Measurements from ENCODE around the gene TLE4.
"Not testable (repeated sequence)": the region's sequence is repeated elsewhere in the genome, so short reads cannot be mapped to it uniquely, and the experiment has no call there.

The TLE4 gene

DNA sequence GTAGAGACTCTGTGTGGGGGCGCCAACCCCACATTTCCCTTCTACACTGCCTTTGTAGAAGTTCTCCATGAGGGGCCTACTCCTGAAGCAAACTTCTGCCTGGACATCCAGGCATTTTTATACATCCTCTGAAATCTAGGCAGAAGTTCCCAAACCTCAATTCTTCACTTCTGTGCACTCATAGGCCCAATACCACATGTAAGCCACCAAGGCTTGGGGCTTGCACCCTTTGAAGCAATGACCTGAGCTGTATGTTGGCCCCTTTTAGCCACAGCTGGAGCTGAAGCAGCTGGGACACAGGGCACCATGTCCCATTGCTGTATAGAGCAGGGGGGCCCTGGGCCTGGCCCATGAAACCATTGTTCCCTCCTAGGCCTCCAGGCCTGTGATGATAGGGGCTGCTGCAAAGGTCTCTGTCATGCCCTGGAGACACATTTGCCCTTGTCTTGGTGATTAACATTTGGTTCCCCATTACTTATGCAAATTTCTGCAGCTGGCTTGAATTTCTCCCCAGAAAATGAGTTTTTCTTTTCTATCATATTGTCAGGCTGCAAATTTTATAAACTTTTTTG is 180.2 kb downstream of the TLE4 start:
- not testable (repeated sequence) for DNase-seq

DNA sequence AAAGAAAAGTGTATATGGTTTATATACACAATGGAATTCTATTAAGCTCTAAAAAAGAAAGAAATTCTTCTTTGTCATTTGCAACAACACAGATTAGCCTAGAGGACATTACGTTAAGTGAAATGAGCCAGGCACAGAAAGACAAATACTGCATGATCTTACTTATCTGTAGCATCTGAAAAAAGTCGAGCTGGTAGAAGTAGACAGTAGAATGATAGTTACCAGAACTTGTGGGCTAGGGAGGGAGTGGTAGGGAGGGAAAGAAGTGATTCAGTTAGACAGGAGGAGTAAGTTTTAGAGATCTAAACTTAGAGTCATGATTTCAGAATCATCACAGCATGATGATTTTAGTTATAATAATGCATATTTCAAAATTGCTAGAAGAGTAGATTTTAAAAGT is 184.6 kb downstream of the TLE4 start:
- no peak for DNase-seq

DNA sequence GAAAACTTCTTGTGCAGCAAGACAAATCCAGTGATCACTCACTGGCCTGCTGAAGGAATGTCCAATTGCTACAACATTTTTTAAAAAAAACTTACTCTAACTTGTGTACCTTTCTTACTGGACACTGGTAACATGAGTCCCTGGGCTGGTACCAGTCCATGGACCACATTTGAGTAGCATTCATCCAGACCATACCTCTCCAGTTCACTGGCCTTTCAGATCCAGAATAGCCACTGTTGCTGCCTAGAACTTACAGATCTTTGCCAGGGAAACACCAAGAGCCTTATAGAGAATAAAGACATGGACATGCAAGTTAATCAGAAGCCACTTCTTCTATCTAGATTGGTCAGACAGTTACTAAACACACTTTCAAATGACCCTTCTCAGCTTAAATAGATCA is 185.3 kb downstream of the TLE4 start:
- no peak for DNase-seq

DNA sequence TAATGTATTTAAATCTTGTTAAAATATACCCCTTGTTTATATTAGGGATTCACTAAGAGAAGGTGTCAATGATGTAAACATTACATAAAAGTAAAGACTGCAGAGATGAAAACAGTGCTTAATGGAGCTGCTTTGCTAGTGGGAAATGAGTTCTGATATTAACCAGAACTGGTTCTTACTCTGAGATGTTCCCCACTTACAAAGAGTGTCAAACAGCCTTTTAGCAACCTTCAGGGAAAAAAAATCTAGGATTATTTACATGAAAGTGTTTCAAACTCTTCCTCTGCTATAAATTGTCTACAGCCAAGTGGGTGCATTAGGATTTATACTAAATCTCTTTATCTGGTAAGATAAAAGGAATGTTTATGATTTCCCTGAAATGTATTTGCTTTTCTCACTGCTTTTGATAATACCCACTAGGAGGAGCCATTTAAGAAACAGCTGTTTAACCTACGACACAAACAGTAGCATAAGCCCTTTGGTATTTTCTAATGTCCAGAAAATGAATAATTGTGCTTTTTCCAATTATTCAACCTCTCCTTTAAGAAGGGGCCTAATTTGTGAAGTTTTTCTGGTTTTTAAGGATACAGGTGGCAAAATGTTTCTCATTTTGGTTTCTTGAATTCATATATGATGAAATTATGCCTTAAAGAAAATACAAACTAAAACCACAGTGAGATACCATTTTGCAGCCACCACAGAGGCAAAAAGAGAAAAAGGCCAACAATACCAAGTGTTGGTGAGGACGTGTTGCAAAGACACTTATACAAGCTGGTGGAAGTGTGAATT is 186.3 kb downstream of the TLE4 start:
- DNase-seq: no peak

DNA sequence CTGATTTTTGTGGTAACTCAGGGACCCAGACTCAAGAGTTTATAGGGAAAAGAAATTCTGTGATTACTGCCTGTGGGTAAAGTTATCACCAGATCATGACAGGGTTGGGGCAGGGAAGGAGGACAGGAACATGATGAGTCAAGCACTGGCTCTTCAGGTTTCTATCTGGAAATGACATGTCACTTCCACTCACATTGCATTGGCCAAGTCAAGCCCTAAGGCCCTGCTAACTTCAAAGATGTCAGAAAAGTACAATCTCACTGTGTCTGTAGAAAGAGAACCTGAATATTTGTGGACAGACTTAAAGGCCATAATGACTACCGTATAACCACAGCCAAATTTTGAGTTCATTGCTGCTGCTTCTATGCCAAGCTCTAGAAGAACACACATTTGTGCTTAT is 187.7 kb downstream of the TLE4 start:
- DNase-seq: no peak

DNA sequence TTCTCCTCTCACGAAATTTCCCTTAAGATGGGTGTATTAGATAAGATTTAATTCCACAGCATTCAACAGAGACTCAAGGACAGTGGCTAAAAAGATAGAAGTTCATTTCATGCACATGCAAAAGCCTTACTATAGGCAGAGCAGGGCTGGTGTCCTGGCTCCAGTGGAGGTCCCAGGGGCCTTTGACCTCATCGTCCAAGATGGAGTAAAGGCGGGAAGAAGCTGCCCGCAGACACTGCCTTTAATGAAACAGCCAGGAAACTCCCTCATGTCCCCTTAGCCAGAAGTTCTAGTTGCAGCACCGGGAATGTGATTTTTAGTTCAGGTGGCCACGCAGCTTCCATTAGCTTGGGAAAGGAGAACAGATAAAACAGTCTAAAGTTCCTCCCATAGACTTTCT is 190.3 kb downstream of the TLE4 start:
- DNase-seq: no peak

DNA sequence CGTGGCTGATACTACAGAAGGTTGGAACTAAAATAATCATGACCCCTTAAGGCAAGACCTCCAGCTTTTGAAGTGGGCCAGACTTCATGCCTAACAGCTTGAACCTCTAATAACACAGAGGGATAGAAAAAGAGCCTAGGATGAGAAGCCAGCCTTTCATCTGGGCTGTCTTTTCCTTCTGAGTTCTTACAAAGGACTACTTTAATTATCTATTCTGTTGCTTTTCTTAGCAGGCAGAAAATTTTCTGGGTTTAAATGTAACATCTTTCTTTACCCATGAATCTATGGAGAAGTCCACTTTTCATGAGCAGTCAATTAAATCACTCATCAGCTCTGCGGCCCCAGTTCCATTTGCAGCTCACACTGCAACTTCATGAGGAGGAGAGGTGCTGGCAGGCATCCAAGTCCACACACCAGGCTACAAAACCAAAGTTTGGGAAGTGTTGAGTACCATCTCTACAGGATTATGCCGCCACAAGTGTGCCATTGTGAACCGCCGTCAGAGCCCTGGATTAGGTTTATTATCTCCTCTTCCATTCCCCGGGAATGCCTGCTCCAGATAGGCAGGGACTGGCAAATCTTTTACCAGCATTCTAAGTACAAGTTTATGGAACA is 192.0 kb downstream of the TLE4 start:
- no peak for DNase-seq

DNA sequence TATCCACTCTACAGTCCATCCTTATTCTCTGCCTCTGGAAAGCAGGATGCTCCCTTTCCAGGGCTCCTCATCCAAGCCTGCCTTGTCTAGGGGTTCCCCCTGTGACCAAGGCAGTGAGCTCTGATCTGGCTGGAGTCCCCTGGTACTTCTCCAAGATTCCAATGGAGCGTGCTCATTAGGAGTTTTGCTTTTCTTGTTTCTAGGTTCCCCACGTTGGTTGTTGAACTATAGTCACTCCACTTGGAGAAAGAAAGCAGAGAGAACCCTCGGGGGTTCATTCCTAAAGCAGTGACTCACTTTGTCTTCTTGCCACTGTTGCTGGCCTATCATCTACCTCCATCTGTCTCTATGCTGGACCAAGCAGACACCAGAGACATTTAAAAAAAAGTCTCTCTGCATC is 192.6 kb downstream of the TLE4 start:
- no peak for DNase-seq

DNA sequence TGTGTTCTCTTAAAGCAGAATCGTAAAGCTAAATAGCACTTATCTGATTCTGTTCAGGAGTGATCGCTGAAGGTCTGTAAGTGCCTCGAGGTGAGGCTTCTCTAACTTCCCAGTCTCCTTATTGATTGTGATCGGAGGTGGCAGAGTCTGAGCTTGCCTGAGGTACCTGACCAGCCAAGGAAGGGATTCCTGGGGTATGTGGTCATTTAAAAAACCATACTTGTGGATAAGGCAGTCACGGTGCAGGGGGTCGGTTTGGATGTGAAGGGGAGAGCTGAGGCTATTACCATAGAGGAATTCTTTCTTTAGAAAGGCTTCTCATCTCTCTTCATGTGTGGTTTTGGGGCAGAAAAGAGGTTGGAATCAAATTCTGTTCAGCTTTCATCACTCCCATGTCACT is 193.7 kb downstream of the TLE4 start:
- DNase-seq: no peak

DNA sequence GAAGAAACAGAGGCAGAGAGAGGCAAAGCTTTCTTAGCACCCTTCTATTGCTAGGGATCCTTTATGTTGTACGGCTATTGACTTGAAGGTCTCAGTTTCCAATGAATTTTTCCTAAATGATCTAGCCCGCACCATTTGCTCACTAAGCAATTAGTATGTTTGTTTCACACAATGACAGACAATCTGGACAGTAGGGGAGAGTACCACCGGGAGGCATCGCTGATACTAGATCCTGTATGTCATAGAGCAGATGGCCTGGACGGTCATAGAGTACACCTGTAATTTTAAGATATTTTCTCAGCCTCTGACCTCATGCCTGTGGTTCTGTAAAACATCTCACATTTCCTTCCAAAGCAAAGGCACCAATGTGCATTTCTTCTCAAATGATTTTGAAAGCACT is 194.3 kb downstream of the TLE4 start:
- no peak for DNase-seq

DNA sequence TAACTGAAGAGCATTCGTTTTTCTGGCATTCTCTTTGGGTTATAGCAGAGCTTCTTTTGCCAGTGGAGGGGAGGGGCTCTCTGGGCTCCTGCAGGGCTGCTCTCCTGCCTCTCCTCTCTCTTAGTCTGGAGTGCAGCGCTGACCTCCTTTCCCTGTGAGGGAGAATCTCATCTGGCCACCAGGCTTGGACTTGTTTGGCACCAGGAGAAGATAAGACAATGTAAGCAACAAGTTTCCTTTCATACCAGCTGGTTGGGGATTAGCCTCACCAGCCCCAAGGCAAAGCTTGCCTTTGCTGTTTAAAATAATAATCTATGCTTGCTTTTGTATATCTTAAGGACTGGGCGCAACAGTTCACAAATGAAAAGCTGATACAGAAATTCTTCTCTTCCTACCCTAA is 196.4 kb downstream of the TLE4 start:
- no peak for DNase-seq

DNA sequence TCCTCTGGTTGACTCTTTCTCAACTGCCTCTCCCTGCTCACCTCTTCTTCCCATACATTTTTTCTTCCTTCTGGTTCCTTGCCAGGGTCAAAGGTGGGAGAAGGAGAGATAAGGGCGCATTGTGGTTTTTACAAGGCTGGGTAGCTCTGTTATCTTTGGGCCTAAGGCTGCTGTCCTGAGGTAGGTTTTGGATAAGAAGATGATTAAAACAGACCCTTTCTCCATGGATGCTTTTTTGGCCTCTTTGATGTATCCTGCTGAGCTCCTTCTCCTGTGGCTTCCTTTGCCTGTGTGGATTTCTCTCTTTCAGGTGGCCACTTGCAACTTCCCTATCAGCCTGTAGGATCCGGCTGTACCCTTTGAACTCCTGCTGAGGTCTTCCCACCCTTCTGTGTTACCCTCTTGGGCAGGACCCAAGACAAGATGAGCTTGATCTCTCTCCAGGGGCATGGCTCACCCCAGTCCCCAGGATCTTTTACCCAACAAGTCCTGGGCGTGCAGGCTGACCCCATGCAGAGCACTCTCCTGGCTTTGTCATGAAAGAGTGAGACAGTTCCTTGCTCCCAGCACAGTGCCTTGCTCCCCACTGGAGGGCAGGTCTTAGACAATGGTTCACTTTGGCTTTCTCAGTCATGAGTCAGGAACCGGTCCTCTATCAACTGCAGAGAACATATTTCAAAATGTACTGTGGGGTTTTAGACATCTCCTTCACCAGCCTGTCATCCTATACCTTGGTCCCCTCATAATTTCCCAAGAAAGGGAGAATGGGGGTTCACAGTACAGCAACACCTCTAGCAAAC is 197.9 kb downstream of the TLE4 start:
- DNase-seq: no peak

DNA sequence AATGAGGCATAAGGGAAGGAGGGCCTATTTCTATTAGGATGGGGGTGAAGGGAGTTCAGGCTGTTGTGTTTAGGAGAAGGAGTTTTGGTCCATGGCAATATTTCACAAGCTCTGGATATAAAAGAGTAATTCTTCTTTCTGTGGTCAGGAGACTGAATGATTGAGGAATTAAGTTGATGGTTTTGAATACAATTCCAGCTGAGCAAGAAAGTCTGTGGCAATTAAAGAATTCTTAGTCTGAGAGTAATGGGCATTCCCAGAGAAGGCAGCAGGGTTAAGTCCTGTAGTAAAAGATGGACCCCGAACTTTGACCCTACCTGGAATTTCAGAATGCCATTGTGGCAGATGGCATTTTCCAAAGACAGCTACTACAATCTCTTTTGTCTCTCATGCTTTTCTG is 202.6 kb downstream of the TLE4 start:
- DNase-seq: no peak
